Activated naive CD4-positive, alpha-beta T cell treated with anti-CD3 and anti-CD28 coated beads, Interleukin-2, amount 50 U/mL, for 16 hours (primary cell): ENCODE results near the gene TINAGL1.
A peak's percentile ranks its signal among the peaks of the same experiment; 100 is the strongest.
"Not testable (repeated sequence)": the region's sequence is repeated elsewhere in the genome, so short reads cannot be mapped to it uniquely, and the experiment has no call there.

Experiments used
- DNase-seq: peaks from one replicate; pipeline ENCODE4 v3.0.0-alpha.2; 2020

The TINAGL1 gene

GRCh38 chr1:31583995-31584868 is 7.9 kb downstream of the TINAGL1 start:
- DNase-seq: no peak

GRCh38 chr1:31584869-31585735 is 8.8 kb downstream of the TINAGL1 start:
- DNase-seq: no peak

- DNase-seq: no peak
Observed at GRCh38 chr1:31585736-31586365, 9.5 kb downstream of the TINAGL1 start.

GRCh38 chr1:31586376-31587327 is 10.3 kb downstream of the TINAGL1 start:
- DNase-seq: no peak

GRCh38 chr1:31587328-31587699 is 11.0 kb downstream of the TINAGL1 start:
- DNase-seq: not testable (repeated sequence)

GRCh38 chr1:31587720-31588423 is 11.6 kb downstream of the TINAGL1 start:
- DNase-seq: peak; percentile 40

GRCh38 chr1:31588751-31589515 is 12.6 kb downstream of the TINAGL1 start:
- no peak for DNase-seq

GRCh38 chr1:31591425-31592093 is 15.2 kb downstream of the TINAGL1 start:
- no peak for DNase-seq

GRCh38 chr1:31592132-31592531 is 15.8 kb downstream of the TINAGL1 start:
- no peak for DNase-seq

GRCh38 chr1:31593136-31593665 is 16.9 kb downstream of the TINAGL1 start:
- no peak for DNase-seq

GRCh38 chr1:31593770-31594632 is 17.7 kb downstream of the TINAGL1 start:
- DNase-seq: peak; percentile 45

- no peak for DNase-seq
Observed at GRCh38 chr1:31595836-31596736, 19.8 kb downstream of the TINAGL1 start.

GRCh38 chr1:31596737-31597097 is 20.4 kb downstream of the TINAGL1 start:
- no peak for DNase-seq

- no peak for DNase-seq
Observed at GRCh38 chr1:31598980-31599379, 22.7 kb downstream of the TINAGL1 start.

- no peak for DNase-seq
Observed at GRCh38 chr1:31600641-31601040, 24.3 kb downstream of the TINAGL1 start.

- DNase-seq: no peak
Observed at GRCh38 chr1:31602081-31602480, 25.8 kb downstream of the TINAGL1 start.

GRCh38 chr1:31605908-31606427 is 29.7 kb downstream of the TINAGL1 start:
- DNase-seq: no peak

GRCh38 chr1:31607360-31607759 is 31.0 kb downstream of the TINAGL1 start:
- no peak for DNase-seq
